Measurements from ENCODE around the gene RBKS.

GRCh38 chr2:27747827-27748352, 142.3 kb downstream of the RBKS start:
- no peak for TF ChIP-seq CTCF (IDR thresholded peaks at IDR 0.05)
- no peak for TF ChIP-seq POLR2A (IDR thresholded peaks at IDR 0.05)

Data from Peyer's patch (tissue), 4 donors.